Right kidney (tissue), 1 donor: ENCODE data around the gene HOXB7.

Experiments
- DNase-seq: peaks from one replicate; pipeline ENCODE4 v3.0.0-alpha.2; 2016

The HOXB7 gene

GRCh38 chr17:48611681-48612455, 1.1 kb upstream of the HOXB7 start:
- peak; percentile 89 for DNase-seq

DNA sequence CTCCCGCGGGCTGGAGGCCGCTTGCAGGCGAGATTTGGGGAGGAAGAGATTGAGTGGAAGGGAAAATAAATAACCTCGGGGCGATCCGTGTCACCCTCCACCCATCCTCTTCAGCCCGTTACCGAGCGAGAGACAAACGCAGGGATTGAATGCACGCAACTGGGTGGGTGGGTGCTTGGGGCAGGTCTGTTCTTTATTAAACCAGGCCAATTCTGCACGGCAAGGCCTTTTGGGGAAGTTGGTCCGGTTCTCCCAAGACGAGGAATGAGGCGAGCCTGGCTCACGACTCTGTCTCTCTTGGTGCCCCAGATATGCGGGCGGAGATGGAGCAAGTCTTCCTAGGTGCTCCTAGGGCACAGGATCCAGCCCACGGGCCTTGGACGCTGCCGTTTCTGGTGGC, 396 bp upstream of the HOXB7 start:
- DNase-seq, result no peak

DNA sequence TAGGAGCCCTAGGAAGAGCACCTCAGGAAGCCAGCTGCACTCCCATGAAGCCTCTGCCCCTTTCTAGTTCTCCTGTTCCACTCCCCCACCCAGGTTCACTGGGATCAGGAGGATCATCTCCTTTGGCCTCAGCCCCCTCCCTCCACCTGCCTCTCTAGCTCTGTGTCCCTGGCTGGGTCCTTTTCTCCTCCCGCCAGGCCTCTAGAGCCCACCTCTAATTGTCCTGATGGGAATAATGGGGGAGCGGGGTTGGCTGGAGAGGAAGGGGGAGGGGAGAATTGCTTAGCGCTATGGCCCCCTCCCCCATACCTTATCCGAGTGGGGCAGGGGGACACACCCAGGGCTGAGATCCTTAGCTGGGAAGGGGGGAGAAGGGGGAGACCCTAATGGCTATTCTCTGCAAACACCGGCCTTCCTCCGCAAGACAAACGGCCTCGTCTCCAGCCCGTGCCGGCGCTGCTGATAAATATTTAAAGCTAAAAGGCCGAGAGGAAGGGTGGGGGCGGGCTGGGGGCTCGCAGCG, 997 bp downstream of the HOXB7 start:
- no peak for DNase-seq

DNA sequence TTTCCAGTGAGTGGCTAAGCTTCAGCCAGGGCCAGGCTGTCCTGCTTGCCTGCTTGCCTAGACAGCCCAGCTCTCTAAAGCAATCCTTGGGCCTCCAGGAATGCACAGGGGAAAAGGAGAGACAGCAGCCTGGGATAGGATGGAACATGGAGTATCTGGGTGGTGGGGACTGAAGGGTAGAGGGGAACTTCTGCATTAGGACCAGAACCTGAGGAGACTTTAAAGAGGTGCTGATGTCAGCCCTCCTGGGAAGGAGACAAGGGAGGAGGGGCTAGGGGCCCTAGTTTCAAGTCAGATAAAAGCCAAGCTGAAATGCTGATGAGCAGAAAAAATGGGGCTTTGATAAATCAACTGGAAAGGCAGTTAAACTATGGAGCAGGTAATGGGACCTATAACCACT, 1.8 kb downstream of the HOXB7 start:
- DNase-seq, result no peak

- no peak for DNase-seq
These were observed 2.4 kb downstream of the HOXB7 start for GRCh38 chr17:48608494-48608834.

- DNase-seq, result no peak
These were observed 3.8 kb downstream of the HOXB7 start for GRCh38 chr17:48606892-48607614.

DNA sequence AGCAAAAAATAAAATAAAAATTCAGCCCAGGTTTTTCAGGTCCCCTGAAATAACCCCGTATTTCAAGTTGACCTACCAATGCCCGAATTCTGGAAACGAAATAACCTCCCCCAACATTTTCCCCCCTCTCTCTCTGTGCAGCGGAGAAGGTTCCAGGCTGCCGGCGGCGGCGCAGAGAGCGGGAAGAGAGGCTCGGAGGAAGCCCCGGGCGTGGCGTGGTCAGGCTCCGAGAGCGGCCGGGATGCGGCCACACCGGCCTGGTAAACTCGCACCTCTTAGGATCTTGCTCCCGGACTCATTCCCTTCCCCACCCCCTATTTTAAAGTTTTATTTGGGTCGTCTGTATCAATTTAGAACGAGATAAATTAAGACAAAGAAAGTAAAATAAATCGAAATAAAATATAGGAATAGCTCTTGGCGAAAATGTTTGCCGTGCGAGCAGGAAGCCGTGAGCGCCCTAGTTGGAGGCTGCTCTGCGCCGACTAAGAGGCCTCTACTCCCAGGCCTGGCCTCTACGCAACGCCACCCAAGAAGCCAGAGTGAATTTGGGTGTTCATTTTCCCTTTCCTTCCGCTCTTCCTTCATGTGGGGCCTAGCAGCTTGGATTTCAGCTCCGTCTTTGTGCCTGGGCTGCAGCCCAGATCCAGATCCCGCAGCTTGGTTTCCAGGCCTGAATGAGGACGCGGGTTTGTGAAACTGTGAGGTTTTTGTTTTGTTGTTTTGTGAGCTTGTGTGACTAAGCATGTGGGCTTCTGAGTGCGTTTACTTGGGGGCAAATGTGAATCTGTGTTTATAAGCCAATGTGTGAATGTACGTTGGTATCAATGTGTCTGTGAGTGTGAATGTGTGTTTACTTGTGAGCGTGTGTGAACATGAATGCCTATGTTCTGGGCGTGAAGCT, 4.6 kb downstream of the HOXB7 start:
- peak; percentile 81 for DNase-seq

GRCh38 chr17:48605409-48605919, 5.4 kb downstream of the HOXB7 start:
- DNase-seq, result no peak

- DNase-seq, result peak; percentile 81
These were observed 6.0 kb downstream of the HOXB7 start, which contains the start of gene HOXB6 for GRCh38 chr17:48604770-48605329. Gene HOXB6, minus strand, starts transcription at chr17:48604986. Its CDS starts 6,836 bp downstream, at chr17:48598150.

GRCh38 chr17:48603959-48604769, 6.7 kb downstream of the HOXB7 start:
- no peak for DNase-seq

DNA sequence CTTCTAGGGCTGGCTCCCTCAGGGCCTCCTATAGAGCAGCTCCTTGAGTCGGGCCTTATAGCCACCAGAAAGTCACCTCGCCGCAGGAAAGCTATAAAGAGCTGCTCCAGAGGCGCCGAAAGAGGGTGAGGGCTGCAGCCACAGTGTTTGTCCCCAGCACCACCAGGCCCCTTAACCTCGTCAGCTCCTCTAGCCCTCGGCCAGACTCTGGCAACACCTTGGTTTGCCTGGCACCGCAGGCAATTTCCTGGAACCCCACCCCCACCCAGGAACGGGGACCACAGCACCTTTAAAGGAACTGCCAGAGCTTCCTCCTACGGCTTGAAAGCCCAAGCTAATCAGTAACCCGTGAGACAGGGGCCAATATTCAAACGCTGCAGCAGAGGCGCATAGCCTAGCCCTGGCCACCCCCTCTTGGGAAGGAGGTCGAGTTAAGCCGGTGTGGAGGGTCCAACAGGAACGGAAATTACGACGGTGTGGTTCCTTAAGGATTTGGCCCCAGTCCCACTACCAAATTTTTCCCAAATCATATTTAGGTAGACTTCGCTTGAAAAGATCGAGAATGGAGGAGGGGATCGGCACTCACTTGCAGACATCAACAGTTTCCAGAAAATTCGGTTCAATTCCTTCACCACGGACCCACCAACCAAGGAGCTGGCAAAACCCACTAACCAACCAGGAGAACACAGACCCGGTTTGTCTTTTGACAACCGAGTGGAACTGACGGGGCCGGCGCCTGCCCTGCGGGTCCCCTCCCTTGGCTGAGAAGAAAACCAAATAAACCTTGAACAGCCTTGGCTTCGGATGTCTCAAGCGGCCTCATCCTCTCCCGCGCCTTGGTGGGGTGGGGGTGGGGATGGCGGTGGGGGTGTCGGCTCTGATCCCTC, 9.0 kb downstream of the HOXB7 start:
- DNase-seq, result no peak

DNA sequence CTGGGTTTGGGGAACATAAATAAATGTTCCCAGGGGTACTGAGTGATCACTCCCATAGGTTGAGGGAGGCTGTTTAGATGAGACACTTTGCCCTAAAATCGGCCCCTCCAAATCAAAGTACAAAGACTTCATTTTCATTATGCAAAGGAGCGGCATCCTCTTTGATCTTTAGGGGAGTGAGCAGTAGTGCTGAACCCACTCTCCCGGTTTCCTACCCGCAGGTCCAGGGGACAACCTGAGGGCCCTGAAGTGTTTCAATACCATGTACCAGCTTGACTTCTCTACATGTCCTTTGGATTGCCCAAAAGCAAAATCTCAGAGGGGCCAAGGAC, 9.6 kb downstream of the HOXB7 start:
- no peak for DNase-seq

DNA sequence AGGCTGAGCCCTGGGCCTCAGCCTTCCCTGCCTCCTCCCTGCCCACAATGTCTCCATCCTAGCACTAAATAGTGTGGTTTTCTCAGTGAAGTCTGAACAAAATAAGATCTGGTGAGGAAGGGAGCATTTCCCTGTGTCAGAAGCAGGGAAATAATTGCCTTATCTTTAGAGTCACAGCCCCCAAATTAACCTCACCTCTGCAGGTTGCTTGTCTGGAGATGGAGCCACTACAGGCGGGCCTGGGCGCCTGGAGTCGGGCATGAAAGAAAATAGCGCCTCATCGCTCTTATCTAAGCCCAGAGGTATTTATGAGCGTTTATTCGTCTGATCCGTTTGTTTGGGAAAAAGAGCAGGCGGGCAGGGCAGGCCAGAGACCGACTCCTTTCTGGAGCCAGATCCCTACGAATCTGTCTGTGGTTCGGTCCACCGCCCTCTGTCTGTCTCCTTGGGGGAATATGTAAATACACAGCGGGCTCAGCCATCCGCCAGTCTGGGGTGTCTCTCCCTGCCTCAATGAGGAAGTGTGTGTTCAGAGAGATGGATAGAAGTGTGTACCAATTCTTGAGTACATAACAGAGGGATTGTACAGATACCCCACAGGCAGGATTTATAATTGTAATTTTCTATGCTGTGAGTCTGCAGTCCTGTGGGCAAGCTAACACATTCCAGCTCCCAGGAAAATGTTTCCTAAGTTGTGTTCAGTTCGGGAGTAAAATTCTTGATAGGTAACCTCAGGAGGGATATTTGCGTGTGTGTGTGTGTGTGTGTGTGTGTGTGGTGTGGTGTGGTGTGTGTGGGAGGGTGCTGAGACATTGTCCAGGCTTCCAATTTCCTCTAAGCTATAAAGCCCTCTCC, 10.3 kb downstream of the HOXB7 start:
- DNase-seq, result no peak

GRCh38 chr17:48599354-48599753, 11.5 kb downstream of the HOXB7 start:
- DNase-seq, result no peak

DNA sequence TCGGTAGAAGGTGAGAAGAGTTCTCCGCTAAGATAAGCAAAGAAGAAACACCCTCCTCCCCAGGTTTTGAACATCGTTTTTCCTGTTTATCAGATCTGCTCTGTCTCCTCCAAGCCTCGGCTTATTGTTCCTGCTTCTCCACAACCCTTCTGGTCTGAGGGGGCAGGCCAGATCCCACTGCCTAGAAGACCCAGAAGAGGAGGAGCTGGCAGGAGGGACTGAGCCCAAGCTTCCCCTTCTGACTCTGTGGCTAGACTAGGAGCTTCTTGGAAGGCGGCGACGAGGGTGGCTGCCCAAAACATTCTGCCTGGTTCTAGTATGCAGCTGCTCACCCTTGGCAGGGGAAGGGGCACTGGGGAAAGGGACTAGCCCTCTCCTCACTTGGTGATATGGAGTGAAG, 12.1 kb downstream of the HOXB7 start:
- DNase-seq, result no peak

DNA sequence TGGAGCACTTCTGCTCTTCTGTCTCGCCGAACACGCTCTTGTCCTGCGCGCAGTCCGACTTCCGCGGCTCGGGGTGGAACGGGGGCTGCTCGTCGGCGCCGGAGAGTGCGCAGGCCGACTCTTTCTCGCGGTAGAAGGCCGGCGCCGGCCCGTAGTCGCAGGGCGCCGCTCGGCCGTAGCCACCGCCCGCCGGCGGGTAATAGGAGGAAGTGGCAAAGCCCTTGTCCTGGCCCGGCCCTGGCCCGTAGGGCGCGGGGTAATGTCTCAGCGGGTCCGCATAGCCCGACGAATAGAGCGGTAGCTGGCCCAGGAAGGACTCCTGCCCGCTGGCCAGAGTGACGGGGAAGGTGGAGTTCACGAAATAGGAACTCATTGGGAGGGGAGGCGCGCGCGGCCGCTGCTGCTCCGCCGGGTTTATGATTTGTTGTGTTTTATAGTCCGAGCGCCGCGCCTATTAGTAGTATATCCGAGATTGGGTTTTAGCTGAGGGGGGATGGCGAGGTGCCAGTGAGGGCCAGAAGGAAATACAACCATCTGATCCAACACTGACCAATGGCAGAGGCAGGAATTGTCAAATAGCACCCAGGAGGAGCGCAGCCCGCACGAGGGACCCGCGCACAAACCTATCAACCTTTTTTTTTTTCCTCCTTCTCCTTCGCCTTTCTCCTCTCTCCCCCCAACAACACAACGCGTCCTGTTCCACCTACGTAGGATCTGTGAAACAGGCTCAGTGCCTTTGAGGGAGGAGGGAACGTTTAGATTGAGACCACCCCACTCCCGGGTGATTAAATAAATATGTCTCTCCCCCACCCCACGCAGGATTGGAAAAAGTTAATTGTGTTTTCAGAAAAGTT, 12.8 kb downstream of the HOXB7 start:
- peak; percentile 86 for DNase-seq

DNA sequence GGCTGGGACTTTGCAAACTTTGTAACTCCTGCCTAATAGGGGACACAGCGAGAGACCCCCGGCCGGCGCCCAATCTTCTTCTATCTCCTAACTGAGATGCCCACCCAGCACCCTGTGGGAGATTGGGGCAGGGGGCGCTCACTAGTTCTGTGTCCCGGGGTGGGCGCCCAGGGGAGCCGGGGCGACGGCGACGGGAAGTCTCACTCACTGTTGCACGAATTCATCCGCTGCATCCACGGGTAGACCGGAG, 13.4 kb downstream of the HOXB7 start:
- peak; percentile 69 for DNase-seq

- DNase-seq, result peak; percentile 69
These were observed 13.9 kb downstream of the HOXB7 start for GRCh38 chr17:48596735-48597527.
